WTC11 (cell line): ENCODE measurements around the gene SCP2D1. TPM values are rescaled to one million over a fixed set of nuclear protein-coding genes. Genes with fewer than 3 reads are reported as not detected.

Experiments used
- ATAC-seq: fragments of 200-7000 bp; cut with Tn5 transposase; 2 replicates; pipeline ENCODE4 v1.10.0; 2021; ENCODE audit warnings: mild to moderate bottlenecking, moderate library complexity
- CTCF ChIA-PET: fragments of 300-600 bp; sonication (Branson Sonifier 250); formaldehyde crosslinking; loops from one replicate; lab custom pipeline; 2021; ENCODE audit warnings: antibody characterized with exemption; lab: Charles Lee
- POLR2A ChIA-PET: fragments of 350-600 bp; sonication (Branson Sonifier 250); formaldehyde crosslinking; loops from one replicate; lab custom pipeline; 2021; ENCODE audit warnings: antibody characterized with exemption; lab: Charles Lee
- DNase-seq: peaks from one replicate; pipeline ENCODE4 v3.0.0; 2021; ENCODE audit warnings: low spot score
- H3K27ac Mint-ChIP-seq: 2 replicates; pipeline ENCODE4 v1.8.0; 2021; ENCODE audit warnings: mixed read lengths
- H3K27me3 Mint-ChIP-seq: 2 replicates; pipeline ENCODE4 v1.8.0; 2021; ENCODE audit warnings: low read depth, mild to moderate bottlenecking, moderate library complexity, mixed read lengths
- H3K36me3 Mint-ChIP-seq: 2 replicates; pipeline ENCODE4 v1.8.0; 2021; ENCODE audit warnings: mixed read lengths
- H3K4me1 Mint-ChIP-seq: 2 replicates; pipeline ENCODE4 v1.8.0; 2022; ENCODE audit warnings: mixed read lengths
- H3K4me3 Mint-ChIP-seq: 2 replicates; pipeline ENCODE4 v1.8.0; 2021; ENCODE audit warnings: mild to moderate bottlenecking, moderate library complexity, mixed read lengths
- H3K9me3 Mint-ChIP-seq: 2 replicates; pipeline ENCODE4 v1.8.0; 2021; ENCODE audit warnings: mixed read lengths
- E2F1 ChIP-seq: sonication (generic); formaldehyde crosslinking; IDR thresholded peaks from 2 replicates; pipeline ENCODE4 v1.8.0; 2022; ENCODE audit warnings: mild to moderate bottlenecking, missing genetic modification reagents
- E2F4 ChIP-seq: sonication (generic); formaldehyde crosslinking; IDR thresholded peaks from 2 replicates; pipeline ENCODE4 v1.8.1; 2022; ENCODE audit warnings: low read depth, mild to moderate bottlenecking, moderate library complexity, missing genetic modification reagents, borderline replicate concordance
- ERG ChIP-seq: fragments of 250-450 bp; sonication (Bioruptor Pico); IDR thresholded peaks from 2 replicates; pipeline ENCODE4 v1.8.0; 2021; ENCODE audit warnings: mild to moderate bottlenecking
- ESRRA ChIP-seq: sonication (generic); formaldehyde crosslinking; IDR thresholded peaks from 2 replicates; pipeline ENCODE4 v1.8.1; 2022; ENCODE audit warnings: mild to moderate bottlenecking, missing genetic modification reagents, borderline replicate concordance
- FOXP1 ChIP-seq: sonication (generic); formaldehyde crosslinking; IDR thresholded peaks from 2 replicates; pipeline ENCODE4 v1.8.0; 2022; ENCODE audit warnings: missing genetic modification reagents, mild to moderate bottlenecking, moderate library complexity, borderline replicate concordance
- HMGXB4 ChIP-seq: sonication (generic); formaldehyde crosslinking; IDR thresholded peaks from 2 replicates; pipeline ENCODE4 v1.8.1; 2023; ENCODE audit warnings: mild to moderate bottlenecking, moderate library complexity, missing genetic modification reagents
- JUN ChIP-seq: sonication (generic); formaldehyde crosslinking; IDR thresholded peaks from 2 replicates; pipeline ENCODE4 v1.8.0; 2023; ENCODE audit warnings: mild to moderate bottlenecking, missing genetic modification reagents
- KAT7 ChIP-seq: sonication (generic); formaldehyde crosslinking; IDR thresholded peaks from 2 replicates; pipeline ENCODE4 v1.8.1; 2023; ENCODE audit warnings: missing genetic modification reagents, mild to moderate bottlenecking, borderline replicate concordance
- MXD4 ChIP-seq: fragments of 250-450 bp; sonication (Bioruptor Pico); IDR thresholded peaks from 2 replicates; pipeline ENCODE4 v1.8.0; 2021; ENCODE audit warnings: mild to moderate bottlenecking, moderate library complexity, borderline replicate concordance
- NFE2L1 ChIP-seq: sonication (generic); formaldehyde crosslinking; IDR thresholded peaks from 2 replicates; pipeline ENCODE4 v1.8.1; 2023; ENCODE audit warnings: missing genetic modification reagents
- NR1H2 ChIP-seq: sonication (generic); formaldehyde crosslinking; IDR thresholded peaks from 2 replicates; pipeline ENCODE4 v1.9.0; 2021; ENCODE audit warnings: mild to moderate bottlenecking, moderate library complexity, missing genetic modification reagents
- OVOL2 ChIP-seq: fragments of 250-450 bp; sonication (Bioruptor Pico); IDR thresholded peaks from 2 replicates; pipeline ENCODE4 v1.9.0; 2021; ENCODE audit warnings: mild to moderate bottlenecking, borderline replicate concordance
- PRDM15 ChIP-seq: sonication (generic); formaldehyde crosslinking; IDR thresholded peaks from 2 replicates; pipeline ENCODE4 v1.8.0; 2022; ENCODE audit warnings: missing genetic modification reagents
- PREB ChIP-seq: sonication (generic); formaldehyde crosslinking; IDR thresholded peaks from 2 replicates; pipeline ENCODE4 v1.8.1; 2022; ENCODE audit warnings: mild to moderate bottlenecking, missing genetic modification reagents, moderate library complexity, borderline replicate concordance
- SMAD3 ChIP-seq: sonication (generic); formaldehyde crosslinking; IDR thresholded peaks from 2 replicates; pipeline ENCODE4 v1.8.0; 2022; ENCODE audit warnings: missing genetic modification reagents, mild to moderate bottlenecking, borderline replicate concordance
- SMAD4 ChIP-seq: sonication (generic); formaldehyde crosslinking; IDR thresholded peaks from 2 replicates; pipeline ENCODE4 v1.8.0; 2022; ENCODE audit warnings: mild to moderate bottlenecking, missing genetic modification reagents
- SP1 ChIP-seq: sonication (generic); formaldehyde crosslinking; conservative IDR thresholded peaks from 2 replicates; pipeline ENCODE4 v1.8.1; 2022; ENCODE audit warnings: missing genetic modification reagents
- STAT6 ChIP-seq: sonication (generic); formaldehyde crosslinking; conservative IDR thresholded peaks from 2 replicates; pipeline ENCODE4 v1.8.1; 2023; ENCODE audit warnings: mild to moderate bottlenecking, low read depth, missing genetic modification reagents, moderate library complexity
- USF2 ChIP-seq: sonication (generic); formaldehyde crosslinking; IDR thresholded peaks from 2 replicates; pipeline ENCODE4 v1.8.1; 2023; ENCODE audit warnings: mild to moderate bottlenecking, missing genetic modification reagents, moderate library complexity
- ZNF121 ChIP-seq: sonication (generic); formaldehyde crosslinking; IDR thresholded peaks from 2 replicates; pipeline ENCODE4 v1.8.0; 2023; ENCODE audit warnings: missing genetic modification reagents
- ZNF396 ChIP-seq: fragments of 250-450 bp; sonication (Bioruptor Pico); IDR thresholded peaks from 2 replicates; pipeline ENCODE4 v1.8.0; 2021; ENCODE audit warnings: mild to moderate bottlenecking, moderate library complexity, borderline replicate concordance
- total RNA-seq: library from RNA; stranded (reverse); gene quantifications from 3 replicates; pipeline ENCODE4 v1.2.3, GENCODE V29; 2021

The SCP2D1 gene
- total RNA-seq, 1 experiment from 2014 or later: not detected

- ATAC-seq: no peak
- Mint-ChIP-seq H3K4me1 (no peaks in the 10 kb centered on the region), H3K27ac (no peak overlapping the region), H3K27me3 (peaks cover 4% of the 10 kb centered on the region), H3K9me3 (peaks cover 7% of the 10 kb centered on the region), H3K4me3 (no peak overlapping the region), H3K36me3 (no peaks in the 10 kb centered on the region)
- TF ChIP-seq SMAD3 (no peak), STAT6 (no peak), FOXP1 (no peak), PREB (CRISPR knock-in tag) (no peak), SP1 (CRISPR knock-in tag) (no peak), ERG (CRISPR knock-in tag) (no peak), OVOL2 (CRISPR knock-in tag) (no peak), SMAD4 (CRISPR knock-in tag) (no peak), E2F1 (no peak), MXD4 (CRISPR knock-in tag) (no peak), NR1H2 (CRISPR knock-in tag) (no peak)
- ChIA-PET POLR2A (no interaction called here), CTCF (interaction anchor here (1.2 kb wide), 1 partner anchor 180 kb away, joined by 3 read pairs; no protein-coding TSS in a partner anchor)
- no peak for DNase-seq
Measured at GRCh38 chr20:18811904-18812303, 1.7 kb upstream of the SCP2D1 start.

GRCh38 chr20:18815194-18815942 lies 1.8 kb downstream of the SCP2D1 start:
- no peak for ATAC-seq
- ChIA-PET CTCF (no interaction called here), POLR2A (no interaction called here)
- Mint-ChIP-seq H3K27me3 (peaks cover 4% of the 10 kb centered on the region), H3K9me3 (peaks cover 30% of the 10 kb centered on the region), H3K36me3 (peaks cover 5% of the 10 kb centered on the region; the same call in 1 of the 2 replicates), H3K4me1 (no peaks in the 10 kb centered on the region), H3K27ac (no peak overlapping the region), H3K4me3 (no peak overlapping the region)
- no peak for DNase-seq
- TF ChIP-seq USF2 (CRISPR knock-in tag): no peak
- no peak for TF ChIP-seq HMGXB4 (CRISPR knock-in tag)
- no peak for TF ChIP-seq E2F4 (CRISPR knock-in tag)
- TF ChIP-seq JUN (CRISPR knock-in tag): no peak
- no peak for TF ChIP-seq PRDM15 (CRISPR knock-in tag)
- TF ChIP-seq ESRRA (CRISPR knock-in tag): no peak
- no peak for TF ChIP-seq SP1 (CRISPR knock-in tag)
- no peak for TF ChIP-seq NFE2L1 (CRISPR knock-in tag)
- TF ChIP-seq ZNF396 (CRISPR knock-in tag): no peak
- TF ChIP-seq KAT7 (CRISPR knock-in tag): no peak
- TF ChIP-seq ZNF121 (CRISPR knock-in tag): no peak
